GM21717 (cell line): ENCODE results near the gene MDM1.

Experiments used
- ATAC-seq: cut with Tn5 transposase; IDR thresholded peaks from one replicate; pipeline ENCODE4 v1.9.1; 2021; ENCODE audit warnings: mild to moderate bottlenecking, moderate library complexity; ENCODE audit not compliant: unreplicated experiment

Gene MDM1

GRCh38 chr12:68327896-68328295 is 4.3 kb downstream of the MDM1 start:
- no peak for ATAC-seq

GRCh38 chr12:68326716-68327115 is 5.4 kb downstream of the MDM1 start:
- no peak for ATAC-seq

- no peak for ATAC-seq
Measured at GRCh38 chr12:68325966-68326365, 6.2 kb downstream of the MDM1 start.

- ATAC-seq = no peak
Measured at GRCh38 chr12:68324531-68324930, 7.6 kb downstream of the MDM1 start.

GRCh38 chr12:68321140-68321539 is 11.0 kb downstream of the MDM1 start:
- ATAC-seq = no peak

- ATAC-seq = no peak
Measured at GRCh38 chr12:68319988-68320623, 12.1 kb downstream of the MDM1 start.

GRCh38 chr12:68317047-68317667 is 15.0 kb downstream of the MDM1 start:
- no peak for ATAC-seq

GRCh38 chr12:68310370-68310769 is 21.8 kb downstream of the MDM1 start:
- no peak for ATAC-seq

- ATAC-seq = no peak
Measured at GRCh38 chr12:68306564-68306963, 25.6 kb downstream of the MDM1 start.

GRCh38 chr12:68305278-68305677 is 26.9 kb downstream of the MDM1 start:
- no peak for ATAC-seq

GRCh38 chr12:68304626-68305025 is 27.5 kb downstream of the MDM1 start:
- ATAC-seq = no peak

- ATAC-seq = no peak
Measured at GRCh38 chr12:68303850-68304249, 28.3 kb downstream of the MDM1 start.

GRCh38 chr12:68297929-68298328 is 34.2 kb downstream of the MDM1 start:
- no peak for ATAC-seq

GRCh38 chr12:68294251-68294650 is 37.9 kb downstream of the MDM1 start:
- ATAC-seq = no peak

- no peak for ATAC-seq
Measured at GRCh38 chr12:68293347-68293746, 38.8 kb downstream of the MDM1 start.

- ATAC-seq = no peak
Measured at GRCh38 chr12:68292151-68292943, 39.8 kb downstream of the MDM1 start.

- ATAC-seq = no peak
Measured at GRCh38 chr12:68291396-68292036, 40.6 kb downstream of the MDM1 start.

- ATAC-seq = peak; percentile 98
Measured at GRCh38 chr12:68290126-68290525, 42.0 kb downstream of the MDM1 start.

GRCh38 chr12:68287106-68287505 is 45.1 kb downstream of the MDM1 start:
- no peak for ATAC-seq

- ATAC-seq = no peak
Measured at GRCh38 chr12:68286396-68286795, 45.8 kb downstream of the MDM1 start.

GRCh38 chr12:68285541-68285940 is 46.6 kb downstream of the MDM1 start:
- ATAC-seq = no peak
